ENCODE data around the gene CELF4. TPM values are rescaled to one million over a fixed set of nuclear protein-coding genes. Genes with fewer than 3 reads are reported as not detected.

The CELF4 gene
- total and polyA plus RNA-seq, 10 of the 15 experiments (the other 5 are each of a cell fraction or from before 2014, with no cell fraction given), result 0.03 to 0.32 TPM; not detected in 8

DNA sequence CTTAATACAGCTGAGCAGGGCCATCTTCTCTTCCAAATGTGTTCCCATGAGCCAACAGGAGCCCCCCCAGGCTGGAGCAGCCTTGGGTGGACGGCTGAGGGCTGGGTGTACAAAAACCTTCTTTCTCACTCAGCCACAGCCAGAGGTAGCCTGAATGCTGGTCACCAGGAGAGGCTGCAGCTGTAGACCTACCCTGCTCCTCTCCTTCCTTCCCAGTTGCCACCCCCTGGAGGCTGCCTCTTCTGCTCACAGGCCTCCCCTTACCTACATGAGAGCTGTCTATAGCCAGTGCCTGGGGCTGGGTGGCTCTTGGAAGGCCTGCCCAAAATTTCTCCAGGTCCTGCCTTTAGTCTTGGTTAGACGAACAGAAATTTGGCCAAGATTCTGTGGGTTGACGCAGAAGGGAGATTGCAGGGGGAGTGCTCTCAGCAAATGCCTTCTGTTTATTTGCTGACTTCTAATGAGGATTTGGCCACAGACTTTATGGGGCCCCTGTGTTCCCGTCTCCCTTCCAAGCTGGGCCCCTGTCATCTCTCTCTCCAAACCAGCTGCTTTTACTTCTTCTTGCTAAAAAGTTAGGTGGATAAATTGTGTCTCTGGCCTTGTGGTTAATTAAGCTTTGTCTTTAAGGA, 18.3 kb downstream of the CELF4 start:
- Histone ChIP-seq H3K27ac (ENCODE audit: control insufficient read depth, insufficient read depth) (no peak overlapping the region), H3K4me2 (ENCODE audit: control insufficient read depth, insufficient read depth) (no peak overlapping the region), H3K9me3 (replicated peaks; ENCODE audit: control insufficient read depth, insufficient read depth, low read length) (no peaks in the 10 kb centered on the region), H2AFZ (ENCODE audit: control insufficient read depth, low read depth, low read length) (no peak overlapping the region), H3K4me1 (ENCODE audit: control insufficient read depth, insufficient read depth, low read length) (no peaks in the 10 kb centered on the region), H3K27me3 (replicated peaks in 1 of 2; ENCODE audit: control insufficient read depth in 2 of 2, insufficient read depth in 2 of 2, low read length in 1 of 2) (peaks cover 1 to 2% of the 10 kb centered on the region in 2 experiments; a peak in 3 of 4 replicates), H3K4me3 (no peak overlapping the region), H3K9ac (ENCODE audit: control insufficient read depth, insufficient read depth, low read length) (no peak overlapping the region), H4K20me1 (ENCODE audit: control insufficient read depth, insufficient read depth) (no peaks in the 10 kb centered on the region), H3K36me3 (ENCODE audit: control insufficient read depth in 2 of 2, insufficient read depth in 2 of 2, low read length in 1 of 2) (no peaks in the 10 kb centered on the region), H3K79me2 (ENCODE audit: control insufficient read depth, insufficient read depth, low read length) (no peaks in the 10 kb centered on the region)
- SMC1A ChIA-PET (ENCODE audit: uncharacterized antibody, unreplicated experiment), result no interaction called here
- FAIRE-seq, result no peak
- intact Hi-C loops (cut with micrococcal nuclease; ENCODE audit: unreplicated experiment), result no loop called here
- in situ Hi-C loops (cut with MboI), result loop anchor here (25.0 kb wide), 1 partner anchor 610 kb away; no protein-coding TSS in a partner anchor
- no peak for ATAC-seq
- POLR2A ChIA-PET, result no interaction called here
- BruUV-seq (replicated peaks), result no TSS peak
- RAD21 ChIA-PET (ENCODE audit: unreplicated experiment), result no interaction called here
- TF ChIP-seq, protein P1, sequence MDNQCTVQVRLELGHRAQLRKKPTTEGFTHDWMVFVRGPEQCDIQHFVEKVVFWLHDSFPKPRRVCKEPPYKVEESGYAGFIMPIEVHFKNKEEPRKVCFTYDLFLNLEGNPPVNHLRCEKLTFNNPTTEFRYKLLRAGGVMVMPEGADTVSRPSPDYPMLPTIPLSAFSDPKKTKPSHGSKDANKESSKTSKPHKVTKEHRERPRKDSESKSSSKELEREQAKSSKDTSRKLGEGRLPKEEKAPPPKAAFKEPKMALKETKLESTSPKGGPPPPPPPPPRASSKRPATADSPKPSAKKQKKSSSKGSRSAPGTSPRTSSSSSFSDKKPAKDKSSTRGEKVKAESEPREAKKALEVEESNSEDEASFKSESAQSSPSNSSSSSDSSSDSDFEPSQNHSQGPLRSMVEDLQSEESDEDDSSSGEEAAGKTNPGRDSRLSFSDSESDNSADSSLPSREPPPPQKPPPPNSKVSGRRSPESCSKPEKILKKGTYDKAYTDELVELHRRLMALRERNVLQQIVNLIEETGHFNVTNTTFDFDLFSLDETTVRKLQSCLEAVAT (IDR thresholded peaks at IDR 0.05), result no peak
- TF ChIP-seq, protein P2, sequence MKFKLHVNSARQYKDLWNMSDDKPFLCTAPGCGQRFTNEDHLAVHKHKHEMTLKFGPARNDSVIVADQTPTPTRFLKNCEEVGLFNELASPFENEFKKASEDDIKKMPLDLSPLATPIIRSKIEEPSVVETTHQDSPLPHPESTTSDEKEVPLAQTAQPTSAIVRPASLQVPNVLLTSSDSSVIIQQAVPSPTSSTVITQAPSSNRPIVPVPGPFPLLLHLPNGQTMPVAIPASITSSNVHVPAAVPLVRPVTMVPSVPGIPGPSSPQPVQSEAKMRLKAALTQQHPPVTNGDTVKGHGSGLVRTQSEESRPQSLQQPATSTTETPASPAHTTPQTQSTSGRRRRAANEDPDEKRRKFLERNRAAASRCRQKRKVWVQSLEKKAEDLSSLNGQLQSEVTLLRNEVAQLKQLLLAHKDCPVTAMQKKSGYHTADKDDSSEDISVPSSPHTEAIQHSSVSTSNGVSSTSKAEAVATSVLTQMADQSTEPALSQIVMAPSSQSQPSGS (IDR thresholded peaks at IDR 0.05; ENCODE audit: low read length), result no peak
- no peak for TF ChIP-seq HCFC1 (IDR thresholded peaks at IDR 0.05; ENCODE audit: low read length)
- no peak for TF ChIP-seq EP300 (IDR thresholded peaks at IDR 0.05; ENCODE audit: borderline replicate concordance in 1 of 2, control insufficient read depth in 1 of 2, low read depth in 2 of 2, low read length in 2 of 2)
- TF ChIP-seq SPI1 (IDR thresholded peaks at IDR 0.05; ENCODE audit: borderline replicate concordance, insufficient read depth, low read depth, low read length), result no peak
- TF ChIP-seq RCOR1 (conservative IDR thresholded peaks at IDR 0.05; ENCODE audit: low read depth, low read length), result no peak
- TF ChIP-seq ZNF274 (IDR thresholded peaks at IDR 0.05; ENCODE audit: insufficient read depth, insufficient read length), result no peak
- TF ChIP-seq KAT2A (conservative IDR thresholded peaks at IDR 0.05; ENCODE audit: control insufficient read depth, low read depth, low read length), result no peak
- TF ChIP-seq ZNF622 (IDR thresholded peaks at IDR 0.05), result no peak
- DNase-seq (ENCODE audit: low read depth, low spot score), result no peak
- WGBS (ENCODE audit: insufficient coverage, insufficient replicate concordance, low lambda C conversion rate, missing lambda C conversion rate), result 24% methylated on average over 4 of the region's 4 CpGs
- CTCF ChIA-PET, result no interaction called here

All from GM12878 (cell line).